GM06990 (cell line): ENCODE data around the gene SPATA31C1.

Source experiments
- DNase-seq: peaks from one replicate; pipeline ENCODE4 v3.0.0-alpha.2; 2011; ENCODE audit not compliant: insufficient read length; ENCODE audit errors: extremely low read depth
- H3K27me3 ChIP-seq: replicated peaks from 2 replicates; pipeline ENCODE4 v1.6.0; 2011; ENCODE audit warnings: low read length; ENCODE audit not compliant: control insufficient read depth, insufficient read depth
- H3K36me3 ChIP-seq: 2 replicates; pipeline ENCODE4 v1.5.1; 2011; ENCODE audit warnings: low read length; ENCODE audit not compliant: control insufficient read depth, insufficient read depth
- H3K4me3 ChIP-seq: replicated peaks from 2 replicates; pipeline ENCODE4 v1.5.1; 2011; ENCODE audit warnings: low read depth, mild to moderate bottlenecking, control low read depth, low read length
- CTCF ChIP-seq: IDR thresholded peaks from 2 replicates; pipeline ENCODE4 v1.5.1; 2011; ENCODE audit warnings: low read length, control low read depth, mild to moderate bottlenecking, inconsistent platforms; ENCODE audit not compliant: insufficient read depth, poor library complexity, severe bottlenecking

Gene SPATA31C1

GRCh38 chr9:87884578-87885459 is 32.9 kb upstream of the SPATA31C1 start:
- H3K4me3 ChIP-seq = no peak overlapping the region

GRCh38 chr9:87885484-87886189 is 32.1 kb upstream of the SPATA31C1 start:
- Histone ChIP-seq H3K27me3 (no peaks in the 10 kb centered on the region; the same call in 1 of the 2 replicates), H3K36me3 (no peaks in the 10 kb centered on the region)

More at GRCh38 chr9:87884578-87885459, 32.9 kb upstream of the SPATA31C1 start:
- TF ChIP-seq CTCF = no peak
- no peak for DNase-seq
- no peaks in the 10 kb centered on the region; the same call in 1 of the 2 replicates for H3K27me3 ChIP-seq
- no peaks in the 10 kb centered on the region for H3K36me3 ChIP-seq

GRCh38 chr9:87886210-87886932 is 31.4 kb upstream of the SPATA31C1 start:
- no peak overlapping the region for H3K4me3 ChIP-seq
- no peak for DNase-seq
- H3K27me3 ChIP-seq = no peaks in the 10 kb centered on the region; the same call in 1 of the 2 replicates
- no peaks in the 10 kb centered on the region for H3K36me3 ChIP-seq
- no peak for TF ChIP-seq CTCF

More at GRCh38 chr9:87885484-87886189, 32.1 kb upstream of the SPATA31C1 start:
- no peak overlapping the region for H3K4me3 ChIP-seq
- DNase-seq = no peak
- no peak for TF ChIP-seq CTCF

- Histone ChIP-seq H3K27me3 (no peaks in the 10 kb centered on the region; the same call in 1 of the 2 replicates), H3K4me3 (no peak overlapping the region), H3K36me3 (no peaks in the 10 kb centered on the region)
- no peak for TF ChIP-seq CTCF
- DNase-seq = no peak
Measured at GRCh38 chr9:87886933-87887505, 30.7 kb upstream of the SPATA31C1 start.
